K562 (cell line): ENCODE data around the gene TBC1D5. TPM values are rescaled to one million over a fixed set of nuclear protein-coding genes. Genes with fewer than 3 reads are reported as not detected.

Experiments
- ATAC-seq: fragments of 200-7000 bp; cut with Tn5 transposase; 3 replicates; pipeline ENCODE4 v1.9.1; 2020; ENCODE audit warnings: moderate library complexity
- BruUV-seq: library from RNA; stranded (reverse); fragments of 400-500 nt; replicated peaks from 2 replicates; lab custom pipeline; 2021; lab: Mats Ljungman, UMichigan
- CTCF ChIA-PET: fragments of 300-600 bp; formaldehyde crosslinking; extraction: SDS; loops from one replicate; lab custom pipeline; 2021; ENCODE audit warnings: low intra/inter-chr PET ratio; lab: Yijun Ruan, JAX
- POLR2A ChIA-PET: fragments of 300-600, 350-650 bp; sonication (Branson Sonifier 250); formaldehyde crosslinking; extraction: SDS; loops from one replicate; lab custom pipeline; 2021; ENCODE audit warnings: antibody characterized with exemption, inconsistent platforms; lab: Yijun Ruan, JAX
- DNase-seq, 4 experiments: peaks; one replicate each; pipeline versions ENCODE4 v3.0.0 to v3.0.0-alpha.2; 2011 to 2018; ENCODE audit warnings: low spot score in 3 of 4, mixed read lengths in 3 of 4; ENCODE audit errors: extremely low read depth in 1 of 4
- FAIRE-seq: peaks from 2 replicates; lab custom pipeline; 2011; peaks lifted over from hg19 to GRCh38; lab: Jason Lieb, UNC
- H2AFZ ChIP-seq: 2 replicates; pipeline ENCODE4 v1.6.0; 2011; ENCODE audit warnings: low read depth, low read length, control low read depth, inconsistent platforms
- H3K27ac ChIP-seq: fragments of 200-600 bp; 3 replicates; pipeline ENCODE4 v1.8.0; 2011; ENCODE audit warnings: low read depth, mild to moderate bottlenecking, control low read depth, inconsistent platforms, low read length, moderate library complexity, mixed read lengths; ENCODE audit errors: extremely low read depth
- H3K27me3 ChIP-seq, 2 experiments: fragments of 300-600 bp in 1 of 2; 2 replicates in 1 of 2; 3 replicates in 1 of 2; pipeline versions ENCODE4 v1.6.0 to v1.8.0; 2011; ENCODE audit warnings: inconsistent platforms in 2 of 2, low read length in 2 of 2, mild to moderate bottlenecking in 1 of 2, mixed read lengths in 1 of 2, moderate library complexity in 1 of 2; ENCODE audit not compliant: control insufficient read depth in 2 of 2, insufficient read depth in 2 of 2
- H3K36me3 ChIP-seq: fragments of 300-600 bp; 3 replicates; pipeline ENCODE4 v1.8.0; 2011; ENCODE audit warnings: mild to moderate bottlenecking, low read length, inconsistent platforms; ENCODE audit not compliant: control insufficient read depth, insufficient read depth
- H3K4me1 ChIP-seq, 2 experiments: fragments of 200-600 bp in 1 of 2; replicated peaks in 1 of 2; 2 replicates in 1 of 2; 3 replicates in 1 of 2; pipeline versions ENCODE4 v1.5.1 to v1.8.0; 2011; ENCODE audit warnings: inconsistent platforms in 2 of 2, low read length in 2 of 2, mild to moderate bottlenecking in 1 of 2, mixed read lengths in 1 of 2, moderate library complexity in 1 of 2; ENCODE audit not compliant: control insufficient read depth in 2 of 2, insufficient read depth in 2 of 2
- H3K4me2 ChIP-seq: 2 replicates; pipeline ENCODE4 v1.6.1; 2011; ENCODE audit warnings: low read length, control low read depth, inconsistent platforms, mixed read lengths; ENCODE audit not compliant: insufficient read depth
- H3K4me3 ChIP-seq: fragments of 200-600 bp; sonication (generic), shearing (Covaris generic); 2 replicates; pipeline ENCODE4 v1.5.1; 2016; ENCODE audit warnings: control low read depth, inconsistent platforms
- H3K79me2 ChIP-seq: fragments of 200-600 bp; 3 replicates; pipeline ENCODE4 v1.8.0; 2011; ENCODE audit warnings: low read length, inconsistent platforms; ENCODE audit not compliant: control insufficient read depth, insufficient read depth
- H3K9ac ChIP-seq, 2 experiments: 2 replicates each; pipeline versions ENCODE4 v1.6.0 to v1.6.1; 2011; ENCODE audit warnings: low read depth in 2 of 2, low read length in 2 of 2, control low read depth in 1 of 2, inconsistent platforms in 1 of 2, mild to moderate bottlenecking in 1 of 2, mixed read lengths in 1 of 2; ENCODE audit not compliant: insufficient read depth in 1 of 2
- H3K9me1 ChIP-seq: one replicate; pipeline ENCODE4 v1.6.0; 2011; ENCODE audit warnings: inconsistent platforms, mild to moderate bottlenecking, low read length, moderate library complexity; ENCODE audit not compliant: control insufficient read depth, insufficient read depth
- H3K9me3 ChIP-seq: replicated peaks from 2 replicates; pipeline ENCODE4 v1.5.1; 2011; ENCODE audit warnings: low read depth, low read length, inconsistent platforms; ENCODE audit not compliant: control insufficient read depth, insufficient read depth
- H4K20me1 ChIP-seq: replicated peaks from 2 replicates; pipeline ENCODE4 v1.6.1; 2011; ENCODE audit warnings: low read length, inconsistent platforms, mixed read lengths; ENCODE audit not compliant: control insufficient read depth, insufficient read depth
- CBX3 ChIP-seq, 2 experiments: IDR thresholded peaks; 1 replicate in 1 of 2; 2 replicates in 1 of 2; pipeline ENCODE4 v1.6.1; 2012; ENCODE audit warnings: inconsistent platforms in 2 of 2, low read length in 2 of 2, borderline replicate concordance in 1 of 2, control low read depth in 1 of 2
- CCAR2 ChIP-seq: fragments of 200-400 bp; formaldehyde crosslinking; IDR thresholded peaks from 2 replicates; pipeline ENCODE4 v1.6.1; 2017; ENCODE audit warnings: mild to moderate bottlenecking, low read depth, low read length
- EWSR1 ChIP-seq: fragments of 450-650 bp; IDR thresholded peaks from 2 replicates; pipeline ENCODE4 v1.6.1; 2018; ENCODE audit warnings: borderline replicate concordance, mild to moderate bottlenecking, low read depth, moderate library complexity; ENCODE audit not compliant: partially characterized antibody
- KAT7 ChIP-seq: sonication (generic); formaldehyde crosslinking; IDR thresholded peaks from 2 replicates; pipeline ENCODE4 v1.8.0; 2022; ENCODE audit warnings: missing genetic modification reagents, mild to moderate bottlenecking, borderline replicate concordance
- NCOA6 ChIP-seq: fragments of 450-650 bp; IDR thresholded peaks from 2 replicates; pipeline ENCODE4 v1.6.1; 2017; ENCODE audit warnings: mild to moderate bottlenecking
- NFXL1 ChIP-seq: fragments of 450-650 bp; formaldehyde crosslinking; IDR thresholded peaks from 2 replicates; pipeline ENCODE4 v1.4.0; 2021; ENCODE audit warnings: mild to moderate bottlenecking
- RAD51 ChIP-seq: fragments of 450-650 bp; IDR thresholded peaks from 2 replicates; pipeline ENCODE4 v1.7.1; 2016; ENCODE audit warnings: low read depth, mild to moderate bottlenecking, borderline replicate concordance
- RBM39 ChIP-seq: fragments of 200-400 bp; formaldehyde crosslinking; optimal IDR thresholded peaks from 2 replicates; pipeline ENCODE3; 2018; ENCODE audit warnings: low read depth, low read length
- RHOXF2B ChIP-seq: fragments of 250-450 bp; sonication (Bioruptor Pico); conservative IDR thresholded peaks from 2 replicates; pipeline ENCODE4 v1.5.1; 2021
- TCF7 ChIP-seq: sonication (generic); IDR thresholded peaks from 2 replicates; pipeline ENCODE4 v1.6.1; 2016; ENCODE audit warnings: antibody characterized with exemption, borderline replicate concordance
- ZNF121 ChIP-seq: sonication (generic); formaldehyde crosslinking; conservative IDR thresholded peaks from 2 replicates; pipeline ENCODE4 v1.8.0; 2022; ENCODE audit warnings: missing genetic modification reagents
- ZNF740 ChIP-seq, 3 experiments: fragments of 200-800 bp in 1 of 3; sonication (Bioruptor generic) in 1 of 3; sonication (generic) in 1 of 3; formaldehyde crosslinking in 1 of 3; IDR thresholded peaks; 2 replicates each; pipeline versions ENCODE4 v1.6.1 to v1.8.0; 2016 to 2022; ENCODE audit warnings: mild to moderate bottlenecking in 2 of 3, missing compliant biosample characterization in 2 of 3, missing genetic modification characterization in 2 of 3, missing genetic modification reagents in 1 of 3
- WGBS: fragments of 100-300 bp; shearing (Covaris generic); methylation state at CpG from one replicate; pipeline ENCODE4 v1.1.6; 2016; ENCODE audit warnings: low coverage, mixed read lengths; ENCODE audit not compliant: insufficient coverage; ENCODE audit errors: missing lambda C conversion rate; 5-methylcytosine and 5-hydroxymethylcytosine counted together
- in situ Hi-C: fragments of 300-500 bp; cut with MboI; formaldehyde crosslinking; loops from 4 replicates; pipeline ENCODE4 v1.15.0; 2018; ENCODE audit warnings: inconsistent platforms, mixed read lengths
- intact Hi-C: fragments of 100-400 bp; cut with micrococcal nuclease; formaldehyde crosslinking; loops from 2 replicates; pipeline ENCODE4 v1.14.2; 2022
- polyA plus RNA-seq, 8 experiments: library from polyadenylated mRNA; depleted of rRNA in 4 of 8; stranded (reverse) in 5 of 8; unstranded in 3 of 8; fragments of >200 nt; fragmentation: Nextera tagmentation in 2 of 8; fragmentation: Illumina TruSeq in 1 of 8; extraction: Ambion mirVana in 2 of 8; extraction: Trizol in 1 of 8; gene quantifications; 2 replicates each; pipeline versions ENCODE4 v1.2.1 to v1.2.3, GENCODE V29; 2011 to 2014; ENCODE audit warnings: inconsistent platforms in 1 of 8, missing spikeins in 1 of 8
- total RNA-seq, 7 experiments: library from RNA; depleted of rRNA in 6 of 7; stranded (reverse); fragments of >200 nt in 6 of 7; fragmentation: Illumina TruSeq in 2 of 7; extraction: Trizol in 2 of 7; gene quantifications; 2 replicates each; pipeline versions ENCODE4 v1.2.1 to v1.2.3, GENCODE V29; 2011 to 2021; ENCODE audit warnings: low replicate concordance in 1 of 7

TBC1D5 gene
- total and polyA plus RNA-seq, 9 of the 15 experiments (the other 6 are each of a cell fraction or from before 2014, with no cell fraction given): 2.9 to 38.1 (median 25.6) TPM

- CTCF ChIA-PET: no interaction called here
- Histone ChIP-seq H3K79me2 (no peaks in the 10 kb centered on the region), H3K9me3 (no peaks in the 10 kb centered on the region), H2AFZ (no peak overlapping the region), H3K4me2 (no peak overlapping the region), H3K27ac (no peak overlapping the region), H3K9ac (no peak overlapping the region), H3K36me3 (no peaks in the 10 kb centered on the region), H3K4me3 (no peak overlapping the region), H3K4me1 (no peaks in the 10 kb centered on the region), H3K9me1 (no peaks in the 10 kb centered on the region), H3K27me3 (no peaks in the 10 kb centered on the region), H4K20me1 (no peaks in the 10 kb centered on the region)
- 28% methylated on average over 2 of the region's 2 CpGs for WGBS
- in situ Hi-C loops: loop anchor here (5.0 to 25.0 kb wide), 3 partner anchors 145 to 803 kb away; partner anchors contain the start of gene DAZL
- ATAC-seq: no peak
- no peak for DNase-seq
- TF ChIP-seq ZNF740 (CRISPR knock-in tag; IDR thresholded peaks at IDR 0.05) (no peak), ZNF740 (tag; IDR thresholded peaks at IDR 0.05) (no peak), KAT7 (CRISPR knock-in tag) (no peak), RHOXF2B (CRISPR knock-in tag) (no peak), NFXL1 (CRISPR knock-in tag) (no peak), TCF7 (no peak), ZNF121 (CRISPR knock-in tag) (no peak), EWSR1 (no peak), CBX3 (IDR thresholded peaks at IDR 0.05; ENCODE audit: borderline replicate concordance in 1 of 2, low read length in 2 of 2) (no peak), CCAR2 (no peak), NCOA6 (no peak), RBM39 (no peak), RAD51 (no peak)
- intact Hi-C loops: no loop called here
- BruUV-seq: no TSS peak
- no peak for FAIRE-seq
- POLR2A ChIA-PET: no interaction called here
Measured at GRCh38 chr3:17407576-17407975, 334.9 kb downstream of the TBC1D5 start.
